Measurements from ENCODE around the gene SLIT3.

Gene SLIT3

DNA sequence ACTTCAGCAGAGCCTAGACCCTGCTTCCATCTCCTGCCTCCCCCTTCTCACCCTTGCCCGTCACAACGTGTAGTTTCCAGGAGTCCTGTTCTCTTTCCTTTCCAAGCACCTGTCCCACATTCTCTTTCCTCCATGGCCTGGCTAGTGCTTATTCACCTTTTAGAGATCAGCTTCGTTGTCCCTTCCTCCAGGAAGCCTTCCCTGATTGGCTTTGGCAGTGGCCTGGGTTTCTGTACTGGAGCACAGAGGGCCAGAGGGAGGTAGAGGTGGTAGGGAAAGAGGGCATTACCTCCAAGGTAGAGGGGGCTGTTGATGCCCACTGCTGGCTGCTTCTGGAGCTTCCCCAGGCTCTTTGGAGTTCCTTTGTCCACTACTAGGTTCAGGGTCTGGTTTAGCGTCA, 628.1 kb downstream of the SLIT3 start:
- H3K9me3 ChIP-seq (ENCODE audit: insufficient read depth, low read depth, low read length): no peaks in the 10 kb centered on the region
- H3K27me3 ChIP-seq (ENCODE audit: insufficient read depth, low read length): no peaks in the 10 kb centered on the region
- H3K27ac ChIP-seq (ENCODE audit: low read depth, low read length): no peak overlapping the region
- H3K36me3 ChIP-seq (ENCODE audit: insufficient read depth, low read length): no peaks in the 10 kb centered on the region
- no peak overlapping the region for H3K4me3 ChIP-seq (ENCODE audit: low read length)
- 84% methylated on average over 4 of the region's 4 CpGs for WGBS
- H3K9ac ChIP-seq (ENCODE audit: low read depth, low read length): no peak overlapping the region
- H3K4me1 ChIP-seq (ENCODE audit: insufficient read depth, low read length): no peaks in the 10 kb centered on the region

DNA sequence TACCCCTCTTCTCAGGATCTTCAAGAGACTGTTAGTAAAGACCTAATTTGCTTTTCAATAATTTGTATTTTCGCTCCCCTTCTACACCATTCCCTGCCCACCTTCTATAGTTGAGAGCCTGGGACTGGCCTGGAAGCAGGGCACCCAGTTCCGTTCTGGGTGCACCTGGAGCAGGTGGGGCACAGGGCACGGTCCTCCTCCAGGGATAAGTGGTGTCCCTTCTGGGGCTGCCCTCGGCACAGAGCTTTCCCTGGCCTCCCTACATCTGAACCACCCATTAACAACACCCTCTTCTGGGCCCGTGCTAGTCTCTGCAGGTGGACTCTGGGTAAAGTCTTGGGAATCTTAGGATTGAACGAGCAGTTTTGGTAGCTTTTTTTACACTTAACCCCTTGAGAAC, 628.9 kb downstream of the SLIT3 start:
- no peaks in the 10 kb centered on the region for H3K36me3 ChIP-seq (ENCODE audit: insufficient read depth, low read length)
- H3K27me3 ChIP-seq (ENCODE audit: insufficient read depth, low read length): no peaks in the 10 kb centered on the region
- 89% methylated on average over 6 of the region's 6 CpGs for WGBS
- H3K4me1 ChIP-seq (ENCODE audit: insufficient read depth, low read length): no peaks in the 10 kb centered on the region
- H3K9ac ChIP-seq (ENCODE audit: low read depth, low read length): no peak overlapping the region
- no peak overlapping the region for H3K27ac ChIP-seq (ENCODE audit: low read depth, low read length)
- H3K9me3 ChIP-seq (ENCODE audit: insufficient read depth, low read depth, low read length): no peaks in the 10 kb centered on the region
- H3K4me3 ChIP-seq (ENCODE audit: low read length): no peak overlapping the region

DNA sequence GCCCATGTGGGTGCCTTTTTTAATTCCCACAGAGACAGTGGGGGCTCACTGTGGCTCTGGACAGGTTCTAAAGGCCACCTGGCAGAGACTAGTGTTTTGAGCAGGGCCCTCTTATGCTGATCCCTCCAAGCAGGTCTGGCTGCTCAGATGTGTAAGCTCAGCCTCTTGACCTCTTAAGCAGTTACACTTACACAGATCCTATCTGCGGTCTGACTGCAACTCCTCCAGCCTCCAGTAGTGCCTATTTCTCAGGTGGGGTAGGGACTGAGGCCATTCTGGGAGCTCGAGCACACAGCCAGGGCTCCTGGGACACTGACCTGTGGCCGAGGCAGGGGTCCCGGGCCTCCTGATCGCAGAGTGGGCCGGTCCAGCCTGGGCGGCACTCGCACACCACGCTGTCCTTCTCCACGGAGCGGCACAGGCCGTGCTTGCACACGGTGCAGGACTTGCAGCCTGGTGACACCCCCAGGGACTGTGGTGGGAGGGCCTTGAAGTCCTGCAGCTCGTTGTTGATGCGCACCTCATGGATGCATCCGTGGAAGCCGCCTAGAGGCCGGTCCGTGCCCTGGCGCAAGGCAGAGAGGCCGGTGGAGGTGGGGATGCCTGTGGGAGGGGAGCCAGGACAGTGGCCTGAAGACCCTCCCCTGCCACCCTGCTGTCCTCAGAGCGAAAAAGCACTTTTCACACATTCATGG, 629.9 kb downstream of the SLIT3 start:
- WGBS: 79% methylated on average over 22 of the region's 22 CpGs
- Histone ChIP-seq H3K27me3 (ENCODE audit: insufficient read depth, low read length) (no peaks in the 10 kb centered on the region), H3K4me1 (ENCODE audit: insufficient read depth, low read length) (no peaks in the 10 kb centered on the region), H3K27ac (ENCODE audit: low read depth, low read length) (no peak overlapping the region), H3K36me3 (ENCODE audit: insufficient read depth, low read length) (no peaks in the 10 kb centered on the region), H3K4me3 (ENCODE audit: low read length) (no peak overlapping the region), H3K9me3 (ENCODE audit: insufficient read depth, low read depth, low read length) (no peaks in the 10 kb centered on the region), H3K9ac (ENCODE audit: low read depth, low read length) (no peak overlapping the region)

DNA sequence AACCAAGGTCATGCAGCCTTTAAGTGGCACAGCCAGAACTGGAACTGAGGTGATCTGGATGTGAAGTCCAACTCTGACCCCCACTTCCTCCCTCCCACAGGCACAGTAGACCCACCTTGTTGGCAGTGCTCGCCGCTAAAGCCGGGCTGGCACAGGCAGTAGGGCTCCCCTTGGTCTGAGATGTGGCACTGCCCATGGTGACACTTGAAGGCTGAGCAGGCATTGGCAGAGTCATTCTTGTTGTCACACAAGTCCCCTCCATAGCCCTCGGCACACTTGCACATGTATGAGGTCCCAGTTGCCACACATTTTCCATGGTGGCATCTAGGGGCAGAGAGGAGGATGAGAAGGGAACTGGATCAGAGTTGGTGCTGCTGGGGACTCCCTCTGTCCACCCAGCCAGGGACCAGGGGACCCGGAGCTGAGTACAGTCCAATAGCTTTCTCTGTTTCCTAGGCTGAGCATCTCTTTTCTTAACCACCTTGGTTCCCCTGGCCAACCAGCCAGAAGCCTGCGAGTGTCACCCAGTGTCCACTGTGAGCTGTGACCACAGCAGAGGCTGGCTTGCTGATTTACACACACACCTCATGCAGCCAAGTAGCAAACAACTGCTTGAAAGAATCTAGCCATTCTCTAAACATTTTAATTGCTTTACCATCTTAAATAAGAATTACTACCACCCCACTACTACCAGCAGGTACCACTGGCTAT, 631.1 kb downstream of the SLIT3 start:
- H3K9me3 ChIP-seq (ENCODE audit: insufficient read depth, low read depth, low read length): no peaks in the 10 kb centered on the region
- no peak overlapping the region for H3K4me3 ChIP-seq (ENCODE audit: low read length)
- no peaks in the 10 kb centered on the region for H3K4me1 ChIP-seq (ENCODE audit: insufficient read depth, low read length)
- H3K27ac ChIP-seq (ENCODE audit: low read depth, low read length): no peak overlapping the region
- WGBS: 94% methylated on average over 6 of the region's 6 CpGs
- no peaks in the 10 kb centered on the region for H3K27me3 ChIP-seq (ENCODE audit: insufficient read depth, low read length)
- H3K36me3 ChIP-seq (ENCODE audit: insufficient read depth, low read length): no peaks in the 10 kb centered on the region
- no peak overlapping the region for H3K9ac ChIP-seq (ENCODE audit: low read depth, low read length)

DNA sequence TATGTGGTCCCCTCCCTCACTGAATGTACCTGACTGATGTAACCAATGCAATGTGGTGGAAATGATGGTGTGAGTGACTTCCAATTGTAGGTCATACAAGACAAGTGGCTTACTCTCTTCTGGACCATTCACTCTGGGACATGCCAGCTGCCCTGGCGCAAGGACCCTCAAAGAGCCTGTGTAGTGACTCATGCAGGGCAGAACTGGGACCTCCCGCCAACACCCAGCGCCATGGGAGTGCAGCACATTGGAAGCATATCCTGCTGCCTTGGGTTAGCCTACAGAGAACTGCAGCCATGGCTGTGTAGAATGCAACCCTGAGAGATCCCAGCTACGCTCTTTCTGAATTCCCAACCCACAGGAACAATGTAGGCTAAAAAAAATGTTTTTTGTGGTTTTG, 631.8 kb downstream of the SLIT3 start:
- H3K27me3 ChIP-seq (ENCODE audit: insufficient read depth, low read length): no peaks in the 10 kb centered on the region
- H3K9ac ChIP-seq (ENCODE audit: low read depth, low read length): no peak overlapping the region
- no peaks in the 10 kb centered on the region for H3K9me3 ChIP-seq (ENCODE audit: insufficient read depth, low read depth, low read length)
- H3K4me3 ChIP-seq (ENCODE audit: low read length): no peak overlapping the region
- no peaks in the 10 kb centered on the region for H3K4me1 ChIP-seq (ENCODE audit: insufficient read depth, low read length)
- 96% methylated on average over 4 of the region's 4 CpGs for WGBS
- no peak overlapping the region for H3K27ac ChIP-seq (ENCODE audit: low read depth, low read length)
- no peaks in the 10 kb centered on the region for H3K36me3 ChIP-seq (ENCODE audit: insufficient read depth, low read length)

DNA sequence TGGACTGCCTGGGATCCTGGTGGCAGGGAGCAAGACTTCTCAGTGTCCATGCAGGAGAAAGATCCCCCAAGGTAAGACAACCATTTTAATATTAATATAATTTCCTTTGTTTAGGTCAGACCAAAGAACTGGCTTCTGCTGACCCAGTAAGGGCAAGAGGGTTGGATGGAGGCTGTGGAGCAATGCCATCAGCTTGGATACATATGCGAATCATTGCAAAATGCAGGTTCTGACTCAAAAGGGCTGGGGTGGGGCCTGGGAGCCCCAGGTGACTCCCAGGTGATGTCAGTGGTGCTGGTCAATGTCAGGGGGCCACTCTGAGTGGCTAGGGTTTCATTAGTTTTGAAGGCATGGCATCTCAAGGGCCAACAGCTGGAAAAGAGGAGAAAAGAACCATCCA, 632.9 kb downstream of the SLIT3 start:
- Histone ChIP-seq H3K4me1 (ENCODE audit: insufficient read depth, low read length) (no peaks in the 10 kb centered on the region), H3K27me3 (ENCODE audit: insufficient read depth, low read length) (no peaks in the 10 kb centered on the region), H3K9me3 (ENCODE audit: insufficient read depth, low read depth, low read length) (no peaks in the 10 kb centered on the region), H3K9ac (ENCODE audit: low read depth, low read length) (no peak overlapping the region), H3K36me3 (ENCODE audit: insufficient read depth, low read length) (no peaks in the 10 kb centered on the region), H3K27ac (ENCODE audit: low read depth, low read length) (no peak overlapping the region), H3K4me3 (ENCODE audit: low read length) (no peak overlapping the region)
- WGBS: 94% methylated on average over 1 of the region's 1 CpG

DNA sequence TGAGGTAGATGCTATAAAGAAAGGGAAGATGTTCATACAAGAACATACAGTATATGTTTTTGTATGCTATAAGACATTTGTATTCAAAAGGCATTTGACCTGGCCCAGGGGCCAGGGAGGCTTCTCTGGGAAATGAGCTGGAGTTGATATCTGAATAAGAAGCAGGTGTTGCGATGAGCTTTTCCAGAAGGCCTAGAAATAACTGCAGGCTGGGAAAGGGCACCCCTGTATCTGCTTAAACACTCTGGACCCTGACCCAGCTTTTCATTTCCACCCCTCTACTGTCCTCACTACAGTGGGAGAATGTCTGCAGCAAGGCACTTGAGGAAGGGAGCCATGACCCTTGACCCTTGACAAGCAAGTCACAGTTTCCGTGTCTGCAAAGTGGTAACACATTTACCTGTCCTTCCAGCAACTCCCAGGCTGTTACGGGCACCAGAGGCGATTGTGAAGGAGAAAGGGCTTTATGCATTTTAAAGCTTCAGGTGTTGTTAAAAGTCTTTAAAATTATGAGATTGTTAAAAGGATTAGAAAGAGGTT, 633.6 kb downstream of the SLIT3 start:
- Histone ChIP-seq H3K27ac (ENCODE audit: low read depth, low read length) (no peak overlapping the region), H3K9me3 (ENCODE audit: insufficient read depth, low read depth, low read length) (no peaks in the 10 kb centered on the region), H3K4me1 (ENCODE audit: insufficient read depth, low read length) (no peaks in the 10 kb centered on the region), H3K36me3 (ENCODE audit: insufficient read depth, low read length) (no peaks in the 10 kb centered on the region), H3K4me3 (ENCODE audit: low read length) (no peak overlapping the region), H3K27me3 (ENCODE audit: insufficient read depth, low read length) (no peaks in the 10 kb centered on the region), H3K9ac (ENCODE audit: low read depth, low read length) (no peak overlapping the region)
- whole genome bisulfite sequencing: 93% methylated on average over 4 of the region's 4 CpGs

DNA sequence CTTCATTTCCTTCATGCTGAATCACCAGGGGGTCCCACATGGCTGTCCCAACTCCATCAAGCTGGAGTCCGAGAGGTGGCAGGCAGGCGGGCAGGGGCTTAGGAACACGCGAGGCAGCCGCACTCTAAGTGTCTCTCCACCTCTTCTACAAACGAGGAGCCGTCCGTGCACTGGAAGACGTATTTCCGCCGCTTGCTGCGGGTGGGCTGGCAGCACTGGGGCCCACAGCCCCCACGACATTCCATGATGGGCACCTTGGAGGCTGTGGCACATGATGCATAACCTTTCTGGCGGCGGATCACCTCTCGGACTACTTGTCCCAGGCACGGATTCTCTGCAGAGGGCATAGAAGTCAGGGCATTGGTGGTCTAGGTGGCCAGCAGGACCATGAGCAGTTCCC, 634.6 kb downstream of the SLIT3 start:
- Histone ChIP-seq H3K27me3 (ENCODE audit: insufficient read depth, low read length) (no peaks in the 10 kb centered on the region), H3K4me3 (ENCODE audit: low read length) (no peak overlapping the region), H3K27ac (ENCODE audit: low read depth, low read length) (no peak overlapping the region), H3K9me3 (ENCODE audit: insufficient read depth, low read depth, low read length) (no peaks in the 10 kb centered on the region), H3K36me3 (ENCODE audit: insufficient read depth, low read length) (no peaks in the 10 kb centered on the region), H3K4me1 (ENCODE audit: insufficient read depth, low read length) (no peaks in the 10 kb centered on the region), H3K9ac (ENCODE audit: low read depth, low read length) (no peak overlapping the region)
- 94% methylated on average over 17 of the region's 17 CpGs for WGBS

DNA sequence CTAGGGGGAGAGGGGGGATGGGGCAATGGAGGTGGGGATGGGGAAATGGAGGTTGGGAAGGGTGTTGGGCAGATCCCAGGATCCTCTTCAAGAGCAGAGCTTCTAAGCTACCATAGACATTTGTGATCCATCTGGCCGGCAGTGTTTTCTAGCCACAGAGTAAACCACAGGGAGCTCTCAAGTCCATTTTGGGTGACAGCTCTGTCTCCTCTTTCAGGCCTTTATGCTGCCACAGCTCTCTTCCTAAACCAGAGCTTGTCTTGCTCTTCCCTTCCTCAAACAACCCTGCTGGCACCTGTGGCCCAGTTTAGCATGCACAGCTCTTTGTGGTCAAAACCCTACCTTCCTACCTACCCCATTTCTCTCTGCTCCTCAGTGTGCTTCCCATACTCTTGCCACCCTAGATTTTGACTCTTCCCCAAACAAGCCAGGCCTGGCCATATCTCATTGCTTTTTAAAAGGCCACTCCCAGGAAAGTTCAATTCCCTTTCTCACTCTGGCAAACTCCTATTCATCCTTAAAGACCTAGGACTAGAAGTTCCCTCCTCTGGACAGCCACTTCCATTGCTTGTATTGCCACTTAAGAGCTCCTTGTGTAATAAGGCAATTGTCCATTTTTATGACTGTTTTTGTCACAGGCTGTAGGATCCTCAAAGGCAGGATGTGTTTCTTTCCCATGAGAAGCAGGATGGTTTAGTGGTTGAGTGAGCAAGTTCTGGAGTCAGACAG, 637.5 kb downstream of the SLIT3 start:
- Histone ChIP-seq H3K27ac (ENCODE audit: low read depth, low read length) (no peak overlapping the region), H3K9me3 (ENCODE audit: insufficient read depth, low read depth, low read length) (no peaks in the 10 kb centered on the region), H3K9ac (ENCODE audit: low read depth, low read length) (no peak overlapping the region), H3K36me3 (ENCODE audit: insufficient read depth, low read length) (no peaks in the 10 kb centered on the region), H3K27me3 (ENCODE audit: insufficient read depth, low read length) (no peaks in the 10 kb centered on the region), H3K4me1 (ENCODE audit: insufficient read depth, low read length) (no peaks in the 10 kb centered on the region), H3K4me3 (ENCODE audit: low read length) (no peak overlapping the region)
- 97% methylated on average over 1 of the region's 1 CpG for WGBS

DNA sequence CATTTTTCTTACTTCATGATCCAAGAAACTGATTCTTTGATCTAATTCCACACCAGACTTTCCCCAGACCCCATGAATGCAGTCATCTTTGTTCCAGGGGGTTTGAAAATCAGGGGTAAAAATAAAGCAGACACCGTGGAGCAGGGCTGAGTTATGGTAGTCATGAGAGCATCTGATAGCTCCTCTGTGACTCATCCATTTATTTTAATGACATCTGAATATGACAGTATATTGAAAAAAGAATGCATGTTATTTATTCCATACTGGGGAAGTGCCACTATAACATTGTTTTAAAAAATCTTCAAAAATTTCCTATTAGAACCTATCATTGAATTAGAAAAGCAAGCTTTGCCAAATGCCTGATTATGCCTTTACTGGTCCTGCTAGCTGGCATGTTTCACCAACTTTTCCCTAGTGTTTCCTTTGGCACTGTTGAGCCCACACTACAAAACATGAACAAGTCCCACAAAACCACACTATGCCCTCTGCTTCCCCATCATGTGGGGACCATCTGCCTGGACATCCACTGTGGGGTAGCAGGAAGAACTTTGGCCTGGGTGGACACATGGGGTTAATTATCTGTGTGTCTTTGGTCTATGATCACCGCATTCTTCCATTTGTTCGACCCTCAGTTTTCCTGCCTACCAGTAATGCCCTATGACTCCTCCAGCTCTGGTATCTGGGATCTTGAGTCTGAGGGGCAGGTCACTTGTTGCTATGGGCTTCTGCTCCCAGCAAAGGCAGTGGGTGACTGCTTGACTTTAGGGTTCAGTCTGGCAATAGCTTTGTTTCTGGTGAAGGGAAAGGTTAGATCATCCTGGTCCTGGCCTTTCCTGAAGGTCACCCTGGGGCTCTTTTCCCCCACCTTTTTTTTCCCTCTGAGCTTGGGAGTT, 639.1 kb downstream of the SLIT3 start:
- Histone ChIP-seq H3K4me1 (ENCODE audit: insufficient read depth, low read length) (no peaks in the 10 kb centered on the region), H3K36me3 (ENCODE audit: insufficient read depth, low read length) (no peaks in the 10 kb centered on the region), H3K27ac (ENCODE audit: low read depth, low read length) (no peak overlapping the region), H3K27me3 (ENCODE audit: insufficient read depth, low read length) (no peaks in the 10 kb centered on the region), H3K9me3 (ENCODE audit: insufficient read depth, low read depth, low read length) (no peaks in the 10 kb centered on the region), H3K4me3 (ENCODE audit: low read length) (no peak overlapping the region), H3K9ac (ENCODE audit: low read depth, low read length) (no peak overlapping the region)
- 94% methylated on average over 3 of the region's 3 CpGs for WGBS
